GF-D8 (cell line): ENCODE measurements around the gene ABCA13.

Source experiments
- DNase-seq: peaks from one replicate; lab custom pipeline; 2025; lab: John Stamatoyannopoulos, UW

ABCA13 gene

DNA sequence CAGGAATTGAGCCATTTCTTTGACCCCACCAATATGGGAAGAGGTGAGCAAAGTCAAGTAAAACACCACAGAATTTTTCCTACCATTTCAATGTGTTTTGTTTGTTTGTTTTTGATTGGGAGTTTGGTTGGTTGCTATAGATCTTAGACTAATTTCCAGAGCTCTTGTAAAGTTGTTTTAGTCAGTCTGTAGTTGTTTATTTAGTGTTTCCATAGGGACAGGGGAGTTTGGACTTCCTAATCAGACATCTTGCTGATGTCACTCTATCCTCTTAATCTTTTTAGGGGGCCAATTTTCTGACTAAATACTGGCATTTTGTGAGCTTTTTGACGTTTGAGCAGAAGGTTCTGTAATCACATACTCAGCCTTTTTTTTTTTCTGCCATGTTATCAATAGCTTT, 266.9 kb downstream of the ABCA13 start:
- no peak for DNase-seq

DNA sequence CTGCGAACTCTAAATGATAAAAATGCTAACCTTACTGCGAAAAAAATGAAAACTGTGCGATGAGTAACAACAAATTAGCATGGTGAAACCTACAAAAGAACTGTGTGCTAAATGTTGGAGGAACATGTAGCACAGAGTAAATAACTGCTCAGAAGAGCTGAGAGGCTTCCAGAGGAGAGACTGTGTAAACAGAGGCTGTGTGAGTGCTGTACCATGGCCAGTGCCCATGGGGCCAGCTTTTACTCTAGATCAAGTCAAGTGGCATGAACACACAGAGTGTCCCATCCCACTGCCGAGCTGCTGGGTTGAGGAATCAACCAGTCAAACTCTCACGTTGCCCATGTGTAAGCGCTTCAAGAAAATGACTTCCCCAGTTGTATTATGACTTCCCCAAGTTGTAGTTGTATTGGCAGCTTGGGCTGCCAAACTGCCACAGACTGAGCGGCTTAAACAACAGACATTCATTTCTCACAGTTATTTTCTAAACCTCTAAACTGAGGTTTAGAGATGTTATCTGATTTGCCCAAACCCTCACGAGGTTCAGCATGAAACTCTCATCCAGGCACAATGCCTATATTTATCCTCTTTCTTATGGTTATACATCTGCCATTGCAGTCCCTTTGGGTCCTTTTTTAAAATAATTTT, 270.7 kb downstream of the ABCA13 start:
- DNase-seq = no peak

DNA sequence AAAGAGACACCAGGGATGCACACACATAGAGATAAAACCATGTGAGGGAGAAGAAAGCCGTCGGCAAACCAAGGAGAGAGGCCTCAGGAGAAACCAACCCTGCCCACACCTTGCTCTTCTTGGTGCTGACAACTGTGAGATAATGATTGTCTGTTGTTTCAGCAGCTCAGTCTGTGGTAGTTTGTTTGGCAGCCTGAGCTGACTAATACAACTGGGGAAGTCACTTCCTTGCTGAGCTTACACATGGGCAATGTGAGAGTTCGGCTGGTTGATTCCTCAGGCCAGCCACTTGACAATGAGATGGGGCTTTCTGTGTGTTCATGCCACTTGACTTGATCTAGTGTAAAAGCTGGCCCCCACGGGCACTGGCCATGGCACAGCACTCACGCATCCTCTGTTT, 271.8 kb downstream of the ABCA13 start:
- DNase-seq = no peak

DNA sequence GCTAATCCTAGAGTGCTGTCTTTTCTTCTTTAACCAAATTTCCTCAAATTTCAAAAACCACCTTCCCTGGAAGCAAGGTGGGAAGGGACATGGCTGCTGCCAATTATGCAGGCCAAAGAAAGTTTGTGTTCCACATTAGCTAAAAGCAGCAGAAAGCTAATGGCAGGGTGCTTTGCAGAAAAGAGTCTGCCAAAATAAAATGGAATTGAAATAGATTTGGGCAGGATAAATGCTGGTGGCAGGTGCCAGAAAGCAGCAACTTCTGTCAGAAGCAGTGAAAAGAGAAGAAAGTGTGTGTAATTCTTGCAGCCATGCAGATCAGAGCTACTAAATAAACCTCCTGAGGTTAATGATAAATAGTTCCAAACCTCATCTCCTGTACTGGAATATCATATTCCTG, 275.5 kb downstream of the ABCA13 start:
- no peak for DNase-seq

DNA sequence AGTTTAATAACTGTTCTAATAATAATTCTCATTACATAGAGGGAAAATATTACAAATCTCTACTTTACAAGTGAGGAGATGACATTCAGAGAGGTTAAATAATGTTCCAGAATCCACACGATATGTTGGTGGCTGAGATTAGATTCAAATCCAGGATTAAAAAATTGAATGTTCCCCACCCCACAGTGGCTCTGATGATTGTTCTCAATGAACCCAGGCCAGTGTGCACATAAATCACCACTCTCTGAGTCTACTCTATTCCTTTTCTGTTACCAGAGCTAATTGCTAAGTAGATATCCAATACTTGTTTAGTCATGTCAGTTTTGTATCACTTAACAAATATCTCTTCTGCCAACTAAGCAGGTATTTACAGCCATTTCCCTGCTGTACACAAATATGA, 281.0 kb downstream of the ABCA13 start:
- no peak for DNase-seq

DNA sequence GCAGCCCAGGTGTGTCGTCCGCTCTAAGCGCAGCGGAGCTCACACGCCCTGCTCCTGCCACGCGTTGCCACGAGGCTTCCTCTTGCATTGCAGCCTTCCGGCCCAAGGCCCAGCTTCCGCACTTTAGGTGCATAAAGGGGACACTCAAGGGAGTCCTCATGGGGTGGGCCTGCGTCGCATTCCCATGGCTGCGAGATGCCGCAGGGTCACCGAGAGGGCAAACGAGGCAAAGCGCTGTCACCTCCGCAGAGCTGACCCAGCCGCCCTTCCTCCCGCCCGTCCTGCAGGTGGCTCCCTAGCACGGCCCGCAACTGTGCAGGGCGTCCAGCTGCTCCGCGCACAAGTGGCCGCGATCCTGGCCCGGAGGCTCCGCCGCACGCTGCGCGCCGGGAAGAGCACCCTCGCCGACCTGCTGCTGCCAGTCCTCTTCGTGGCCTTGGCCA, 283.5 kb downstream of the ABCA13 start:
- DNase-seq = no peak

DNA sequence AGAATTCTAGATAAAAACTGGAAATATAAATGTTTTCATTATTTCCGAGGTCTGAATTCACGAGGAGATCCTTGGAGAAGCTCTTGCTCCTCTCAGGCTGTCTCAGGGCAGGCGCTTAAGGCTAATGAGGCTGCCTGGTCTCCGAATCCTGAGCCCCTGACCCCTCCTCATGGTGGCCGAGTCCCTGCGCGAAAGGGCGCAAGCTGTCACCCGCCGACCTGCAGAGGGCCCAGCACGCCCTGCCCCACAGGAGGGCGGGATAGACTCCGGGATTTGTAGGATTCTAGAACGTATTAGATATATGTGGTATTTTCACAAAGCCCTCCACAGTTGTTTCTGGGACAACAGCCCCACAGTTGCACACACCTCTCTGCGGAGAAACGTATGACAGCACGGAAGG, 284.1 kb downstream of the ABCA13 start:
- no peak for DNase-seq

DNA sequence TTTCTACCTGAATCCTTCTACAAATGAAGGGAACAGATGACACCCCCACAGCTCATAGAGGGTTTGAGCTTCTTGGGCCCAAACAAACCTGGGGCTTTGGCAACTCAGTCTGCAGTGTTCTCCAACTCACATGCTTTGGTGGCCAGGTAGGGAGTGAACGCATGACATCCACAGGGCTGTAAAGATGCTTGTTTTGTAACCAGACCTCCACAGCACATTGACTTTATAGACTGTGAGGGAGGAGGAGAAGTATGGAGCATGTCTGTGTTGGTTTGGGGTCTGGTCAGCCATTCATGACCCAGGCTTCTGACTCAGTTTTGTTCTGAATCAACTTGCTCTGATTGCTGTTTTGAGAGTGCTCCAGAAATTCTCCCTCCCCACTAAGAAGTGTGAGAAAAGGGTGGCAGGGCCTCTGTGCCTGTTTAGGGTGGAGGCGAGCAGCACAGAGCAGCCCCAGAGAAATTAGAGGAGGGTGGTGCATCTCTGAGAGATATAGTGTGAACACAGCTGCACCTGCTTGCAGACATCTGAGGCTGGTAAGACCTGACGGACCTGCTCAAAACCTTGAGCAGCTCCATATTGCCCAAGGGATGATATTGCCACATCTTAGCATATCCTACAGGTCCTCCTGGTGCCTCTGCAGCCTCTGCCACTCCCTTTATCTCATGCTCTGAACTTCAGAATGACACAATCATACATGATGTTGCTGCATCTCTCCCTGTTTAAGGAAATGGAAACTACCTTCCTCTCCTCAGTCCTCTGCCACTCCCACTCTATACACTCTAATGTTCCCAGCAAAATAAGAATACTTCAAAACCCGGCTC, 287.7 kb downstream of the ABCA13 start:
- DNase-seq = no peak

DNA sequence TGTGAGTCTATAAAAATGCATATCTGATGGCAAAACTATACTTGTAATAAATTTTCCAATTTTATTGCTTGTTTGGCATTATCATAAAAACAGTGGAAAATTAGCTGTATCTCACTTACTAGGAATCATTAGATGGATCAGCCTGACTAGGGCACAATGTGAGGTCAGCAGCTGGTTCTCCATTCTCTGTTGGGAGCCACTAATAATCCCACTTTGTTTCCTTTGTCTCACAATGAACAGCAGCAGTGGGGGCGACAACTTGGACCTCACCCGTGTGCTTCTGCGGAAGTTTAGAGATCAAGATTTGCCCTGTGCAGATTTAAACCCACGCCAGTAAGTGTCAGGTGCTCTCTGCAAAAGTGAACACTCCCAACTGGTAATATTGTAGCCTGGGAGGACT, 295.5 kb downstream of the ABCA13 start:
- DNase-seq = no peak

DNA sequence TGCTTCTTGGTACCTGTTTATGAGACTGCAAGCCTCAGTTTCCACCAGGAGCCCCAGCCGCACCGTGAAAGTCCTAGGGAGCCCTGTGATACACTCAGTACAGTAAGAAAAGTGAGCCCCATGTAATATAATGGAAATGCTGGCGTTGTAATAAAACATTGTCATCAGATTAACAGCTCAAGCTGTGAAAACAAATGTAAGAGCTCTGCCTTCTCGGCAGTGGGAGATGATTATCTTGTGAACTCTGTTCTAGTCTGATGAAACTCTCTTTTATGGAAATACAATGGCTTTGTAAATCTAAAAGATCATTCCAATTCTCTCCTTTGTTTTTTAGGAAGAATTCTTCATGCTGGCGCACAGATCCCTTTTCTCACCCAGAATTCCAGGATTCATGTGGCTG, 299.9 kb downstream of the ABCA13 start:
- peak; percentile 22 for DNase-seq

DNA sequence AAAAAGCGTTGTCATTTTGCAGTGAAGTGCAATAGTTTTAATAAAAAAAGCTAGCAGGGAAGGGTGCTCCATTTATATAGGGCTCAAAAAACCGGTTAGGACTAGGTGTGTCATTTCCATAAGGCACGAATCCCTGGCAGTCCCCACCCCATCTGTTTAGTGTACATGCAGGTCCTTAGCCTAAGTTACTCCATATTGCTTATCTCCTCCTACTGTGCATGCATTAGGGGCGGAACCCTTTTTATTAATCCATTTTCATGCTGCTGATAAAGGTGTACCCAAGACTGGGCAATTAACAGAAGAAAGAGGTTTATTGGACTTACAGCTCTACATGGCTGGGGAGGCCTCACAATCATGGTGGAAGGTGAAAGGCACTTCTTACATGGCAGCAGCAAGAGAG, 301.4 kb downstream of the ABCA13 start:
- DNase-seq = no peak

DNA sequence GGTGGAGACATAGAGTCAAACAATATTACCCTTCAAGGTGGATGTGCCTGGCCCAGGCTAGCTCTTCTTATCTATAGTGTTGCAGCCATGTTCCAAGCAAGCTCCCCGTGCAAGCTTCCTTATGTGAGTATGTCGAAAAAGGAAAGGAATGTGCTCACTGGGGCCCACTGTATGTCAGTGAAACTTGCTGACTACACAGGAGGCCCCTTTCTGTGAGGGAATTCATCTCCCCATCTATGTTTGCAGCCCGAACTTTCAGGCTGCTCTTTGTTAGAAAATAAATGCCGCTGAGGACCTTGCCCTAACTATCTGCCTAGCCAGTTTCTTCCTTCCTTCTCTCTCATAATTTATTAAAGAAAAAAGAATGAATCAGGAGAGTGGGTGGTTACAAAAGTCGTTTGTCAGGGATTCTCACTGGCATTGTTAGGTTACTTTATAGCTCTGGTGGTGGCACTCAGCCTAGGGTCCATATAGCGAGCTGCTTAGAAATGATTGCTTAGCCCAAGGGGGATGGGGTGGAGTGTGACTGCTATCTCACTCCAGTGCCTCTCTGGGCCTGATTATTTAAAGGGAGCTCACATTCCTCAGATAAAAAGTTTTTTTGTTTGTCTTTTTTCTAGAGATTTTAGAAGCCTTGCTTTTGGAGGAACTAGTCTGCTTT, 302.1 kb downstream of the ABCA13 start:
- no peak for DNase-seq

DNA sequence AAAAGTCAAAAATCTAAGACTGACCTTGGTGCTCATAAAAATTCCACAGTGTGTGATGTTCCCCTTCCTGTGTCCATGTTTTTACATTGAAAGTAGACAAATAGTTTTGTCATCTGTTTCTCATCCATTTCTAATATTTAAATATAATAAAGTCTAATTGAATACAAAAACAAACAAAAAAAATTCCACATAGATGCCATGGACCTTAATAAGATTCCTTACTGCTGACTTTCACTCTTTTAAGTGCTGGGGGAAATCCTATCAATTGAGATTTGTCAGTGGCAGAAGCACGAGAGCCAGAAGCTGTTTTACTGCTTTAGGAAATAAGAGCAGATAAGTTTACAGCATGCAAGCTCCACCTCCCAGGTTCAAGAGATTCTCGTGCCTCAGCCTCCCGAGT, 310.0 kb downstream of the ABCA13 start:
- no peak for DNase-seq

DNA sequence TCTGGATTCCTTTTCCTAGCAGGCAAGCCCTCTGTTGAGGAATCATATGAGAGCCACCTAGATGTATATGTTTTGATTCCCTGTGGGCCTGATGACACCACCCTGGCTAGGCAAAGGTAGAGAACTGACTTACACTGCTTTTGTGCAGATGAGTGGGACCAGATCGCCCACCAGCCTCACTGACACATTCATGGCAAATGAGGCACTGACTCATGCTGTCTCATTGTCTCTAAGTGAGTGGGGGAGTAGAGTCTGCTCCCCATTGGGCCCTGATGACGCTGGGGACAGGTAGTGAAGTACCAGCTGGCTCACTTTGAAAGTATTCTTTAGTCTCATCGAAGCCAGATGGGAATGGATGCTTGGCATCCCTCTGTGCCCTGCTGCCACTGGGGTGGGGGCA, 326.3 kb downstream of the ABCA13 start:
- no peak for DNase-seq

DNA sequence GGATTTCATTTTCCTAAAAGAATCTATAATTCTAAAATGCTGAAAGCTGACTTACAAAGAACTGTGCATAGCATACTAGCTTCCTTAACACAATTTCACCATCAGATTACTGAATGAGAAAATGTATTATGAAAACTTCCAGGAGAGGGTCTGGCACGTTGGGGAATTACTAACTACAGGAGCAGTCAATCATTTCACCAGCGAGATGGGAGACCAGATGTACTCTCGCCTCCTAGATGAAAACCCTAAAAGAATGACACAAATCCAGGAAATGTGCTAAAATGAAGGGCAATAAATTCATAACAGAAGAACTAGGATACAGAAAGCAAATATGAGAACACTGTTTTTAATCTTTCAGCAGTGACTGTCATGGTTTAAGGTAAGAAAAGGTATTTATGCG, 330.8 kb downstream of the ABCA13 start:
- no peak for DNase-seq

DNA sequence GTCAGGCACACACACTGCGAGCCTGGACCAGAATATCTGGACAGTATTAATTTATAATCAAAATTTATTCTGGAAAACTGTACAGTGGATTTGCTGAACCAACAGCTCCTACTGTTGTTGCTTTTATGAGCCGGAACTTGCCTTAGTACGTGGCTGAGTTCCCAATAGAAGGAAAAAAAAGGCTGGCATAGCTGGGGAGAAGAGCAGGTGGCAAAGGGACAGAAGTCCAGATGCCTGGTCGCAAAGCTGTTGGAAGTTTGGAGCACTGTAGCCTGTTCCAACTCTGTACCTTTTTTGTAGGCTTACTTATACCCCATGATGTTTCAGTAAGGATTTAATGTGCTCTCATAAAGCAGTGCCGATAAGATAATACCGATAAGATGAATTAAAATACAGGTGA, 333.8 kb downstream of the ABCA13 start:
- DNase-seq = no peak

DNA sequence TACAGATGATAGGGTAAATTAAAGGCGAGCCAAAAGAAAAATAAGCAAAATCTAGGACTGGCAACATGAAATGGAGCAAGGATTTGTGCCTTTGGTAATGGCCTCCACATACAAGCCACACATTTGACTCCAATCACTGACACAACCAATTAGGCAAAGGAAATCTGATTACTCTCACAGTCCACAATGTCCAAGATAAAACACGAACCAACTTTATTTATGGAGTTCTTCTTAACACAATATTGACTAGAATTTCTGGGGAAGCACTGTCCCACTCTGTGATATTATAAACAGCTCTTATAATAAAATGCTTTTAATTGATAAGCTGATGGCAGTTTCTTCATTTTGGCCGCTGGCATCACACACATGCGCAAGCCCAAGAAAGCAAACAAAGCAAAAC, 334.2 kb downstream of the ABCA13 start:
- DNase-seq = no peak

DNA sequence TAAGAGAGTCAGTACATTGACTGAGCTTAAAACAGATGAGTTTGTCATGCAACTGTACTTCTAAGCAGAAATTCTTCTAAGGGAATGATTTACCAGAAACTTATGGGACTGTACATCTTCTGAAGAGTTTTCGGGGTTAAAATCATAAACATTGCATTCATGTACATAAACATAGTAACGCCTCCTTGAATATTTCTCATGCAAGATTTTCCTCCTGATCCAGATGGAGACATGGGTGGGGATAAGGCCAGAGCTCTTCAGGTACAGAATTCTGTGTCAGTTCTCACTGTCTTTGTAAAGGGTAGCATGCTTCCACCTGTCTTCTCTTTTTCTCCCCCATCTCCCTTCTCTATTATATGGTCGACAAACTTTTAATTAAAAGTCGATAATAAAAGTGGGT, 335.3 kb downstream of the ABCA13 start:
- no peak for DNase-seq

DNA sequence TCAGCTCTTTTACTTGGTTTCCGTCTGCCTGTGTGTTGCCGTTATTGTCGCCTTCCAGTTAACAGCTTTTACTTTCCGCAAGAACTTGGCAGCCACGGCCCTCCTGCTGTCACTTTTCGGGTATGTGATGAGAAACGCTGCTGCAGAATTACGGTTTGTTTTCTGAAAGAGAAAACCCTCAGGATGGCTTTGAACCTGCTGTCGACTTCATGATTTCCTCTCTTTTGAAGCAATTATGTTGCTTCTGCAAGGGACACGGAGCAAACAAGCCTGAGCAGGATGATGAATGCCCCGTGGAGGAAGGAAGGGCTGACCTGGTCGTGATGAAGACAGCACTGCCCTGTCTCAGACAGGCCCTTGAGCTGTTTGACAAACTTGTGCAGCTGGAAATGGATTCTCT, 339.8 kb downstream of the ABCA13 start:
- DNase-seq = no peak

DNA sequence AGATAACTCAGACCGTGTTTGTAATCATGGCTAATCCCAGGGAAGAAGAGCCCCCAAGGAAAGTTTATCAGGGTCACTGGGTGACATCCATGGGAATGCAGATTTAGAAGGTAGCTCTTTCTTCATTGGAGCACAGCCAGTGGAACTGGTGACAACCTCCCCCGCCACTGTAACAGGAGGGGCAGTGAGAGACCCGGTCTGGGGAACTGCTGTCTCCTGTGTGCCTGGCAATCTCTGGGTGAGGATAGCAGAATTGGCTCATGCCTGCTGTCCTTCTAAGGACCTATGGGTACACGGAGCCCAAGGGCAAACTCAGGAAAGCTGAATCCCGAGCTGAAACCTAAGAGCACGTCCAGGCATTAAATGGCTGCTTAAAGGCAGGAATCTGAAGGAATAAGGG, 341.6 kb downstream of the ABCA13 start:
- DNase-seq = no peak

DNA sequence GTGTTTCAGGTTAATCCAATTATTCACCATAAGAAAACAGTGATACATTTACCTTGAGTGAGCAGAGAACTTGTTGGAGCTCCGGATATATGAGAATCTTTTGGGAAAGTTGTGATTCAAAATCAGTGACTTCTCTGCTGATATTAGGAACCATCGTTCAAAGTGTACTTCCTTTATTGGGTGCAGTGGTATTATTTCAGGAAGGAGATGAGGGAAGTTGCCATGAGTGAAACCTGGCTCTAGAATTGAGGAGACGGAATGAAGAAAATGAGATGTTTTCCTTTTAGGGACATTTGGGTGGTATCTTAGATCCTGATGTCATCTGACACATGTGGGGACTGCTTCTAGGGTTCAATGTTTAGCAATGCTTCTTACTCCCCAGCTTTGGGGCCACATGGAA, 343.9 kb downstream of the ABCA13 start:
- no peak for DNase-seq

DNA sequence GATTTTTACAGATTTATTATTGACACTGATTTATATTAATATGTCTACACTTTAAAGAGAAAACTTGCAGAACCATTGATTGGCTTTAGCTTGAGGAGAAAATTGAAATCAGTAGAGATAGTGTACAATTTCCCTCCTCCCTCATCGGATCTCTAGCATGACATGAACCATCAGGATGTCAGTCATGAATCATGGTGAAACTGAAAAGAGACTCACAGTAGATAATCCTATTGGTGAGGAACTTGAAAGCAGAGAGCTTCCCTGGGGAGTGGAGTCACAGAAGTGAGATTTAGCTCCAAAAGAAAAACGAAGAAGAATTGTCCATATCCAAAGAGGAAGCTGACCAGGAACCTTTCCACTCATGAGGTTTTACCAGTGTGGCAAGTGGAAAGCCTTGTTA, 346.8 kb downstream of the ABCA13 start:
- DNase-seq = no peak

DNA sequence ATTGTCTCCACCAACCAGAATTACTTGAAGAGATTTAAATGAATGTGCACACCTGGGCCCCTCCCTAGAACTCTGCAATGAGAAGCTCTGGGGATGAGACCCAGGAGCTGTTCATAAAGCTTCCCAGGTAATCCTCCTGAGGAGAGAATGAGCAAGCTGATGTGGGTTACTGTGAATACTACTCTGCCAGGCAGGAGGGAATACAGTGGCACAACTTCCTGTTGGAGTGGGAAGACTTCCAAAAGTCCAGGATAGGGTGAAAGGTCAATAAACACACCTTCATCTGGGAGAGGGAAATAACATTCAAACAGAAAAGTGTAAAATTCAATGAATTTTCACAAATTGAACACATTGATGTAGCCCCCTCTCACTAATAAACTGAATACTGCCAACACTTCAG, 351.4 kb downstream of the ABCA13 start:
- DNase-seq = no peak
